ENCODE results near the gene CYBA.
A peak's percentile ranks its signal among the peaks of the same experiment; 100 is the strongest.
"Not testable (repeated sequence)": the region's sequence is repeated elsewhere in the genome, so short reads cannot be mapped to it uniquely, and the experiment has no call there.

The CYBA gene

GRCh38 chr16:88610909-88611812, 39.7 kb downstream of the CYBA start:
- H3K9ac ChIP-seq = no peak overlapping the region
- no peak overlapping the region for H3K4me3 ChIP-seq
- no peaks in the 10 kb centered on the region for H3K27me3 ChIP-seq
- no peak overlapping the region for H3K27ac ChIP-seq
- peaks cover 72 to 99% (median 83%) of the 10 kb centered on the region in 11 experiments for H3K36me3 ChIP-seq
- H4K20me1 ChIP-seq = peaks cover 63 to 100% (median 84%) of the 10 kb centered on the region in 11 experiments
- H3K4me1 ChIP-seq = peaks cover 43 to 64% (median 62%) of the 10 kb centered on the region in 10 experiments
- TF ChIP-seq Cebpa-rat (IDR thresholded peaks at IDR 0.05) = no peak
- no peak overlapping the region for H3K4me2 ChIP-seq
- no peaks in the 10 kb centered on the region for H3K9me3 ChIP-seq (replicated peaks in 1 of 11)

GRCh38 chr16:88610080-88610479, 40.8 kb downstream of the CYBA start:
- Histone ChIP-seq H3K4me2 (no peak overlapping the region), H4K20me1 (peaks cover 56 to 100% (median 84%) of the 10 kb centered on the region in 11 experiments), H3K27me3 (no peaks in the 10 kb centered on the region), H3K27ac (no peak overlapping the region), H3K36me3 (peaks cover 78 to 99% (median 87%) of the 10 kb centered on the region in 11 experiments), H3K9me3 (replicated peaks in 1 of 11) (no peaks in the 10 kb centered on the region), H3K9ac (peak overlapping the region in 1 of 11 experiments; percentile 21; a peak in 1 of 22 replicates), H3K4me1 (peaks cover 34 to 64% (median 62%) of the 10 kb centered on the region in 10 experiments), H3K4me3 (no peak overlapping the region)
- TF ChIP-seq Cebpa-rat (IDR thresholded peaks at IDR 0.05) = no peak

GRCh38 chr16:88609426-88609825, 41.4 kb downstream of the CYBA start:
- H3K4me2 ChIP-seq; H3K27ac ChIP-seq; H3K9me3 ChIP-seq (replicated peaks in 1 of 11); H3K27me3 ChIP-seq; H3K9ac ChIP-seq; H3K4me3 ChIP-seq: not testable (repeated sequence)
- H4K20me1 ChIP-seq = peaks cover 51 to 99% (median 78%) of the 10 kb centered on the region in 11 experiments
- peaks cover 27 to 62% (median 57%) of the 10 kb centered on the region in 10 experiments for H3K4me1 ChIP-seq
- peaks cover 84 to 100% (median 93%) of the 10 kb centered on the region in 11 experiments for H3K36me3 ChIP-seq

GRCh38 chr16:88608076-88608475, 42.8 kb downstream of the CYBA start:
- Histone ChIP-seq H4K20me1 (peaks cover 38 to 88% (median 64%) of the 10 kb centered on the region in 11 experiments; a peak in 21 of 22 replicates), H3K4me2 (peak overlapping the region; percentile 55 to 79 (median 68)), H3K36me3 (peaks cover 76 to 99% (median 95%) of the 10 kb centered on the region in 11 experiments), H3K9me3 (replicated peaks in 1 of 11) (no peaks in the 10 kb centered on the region), H3K4me1 (peaks cover 16 to 48% (median 44%) of the 10 kb centered on the region in 10 experiments), H3K4me3 (no peak overlapping the region), H3K27me3 (no peaks in the 10 kb centered on the region), H3K9ac (peak overlapping the region in 5 of 11 experiments; percentile 21 to 56 (median 30); a peak in 6 of 22 replicates), H3K27ac (0 out of 22 replicates have a peak overlapping the region, but pooled peaks of 3 of the 11 experiments have one; percentile 2 to 34 (median 15))
- no peak for TF ChIP-seq Cebpa-rat (IDR thresholded peaks at IDR 0.05)

GRCh38 chr16:88606148-88606757, 44.6 kb downstream of the CYBA start:
- Histone ChIP-seq H3K9ac (0 out of 22 replicates have a peak overlapping the region, but pooled peaks of 1 of the 11 experiments have one; percentile 41), H4K20me1 (peaks cover 40 to 88% (median 68%) of the 10 kb centered on the region in 11 experiments; a peak in 20 of 22 replicates), H3K9me3 (replicated peaks in 1 of 11) (no peaks in the 10 kb centered on the region), H3K4me2 (peak overlapping the region in 9 of 11 experiments; percentile 44 to 78 (median 68); a peak in 17 of 22 replicates), H3K4me3 (no peak overlapping the region), H3K27me3 (no peaks in the 10 kb centered on the region), H3K36me3 (peaks cover 74 to 99% (median 95%) of the 10 kb centered on the region in 11 experiments), H3K4me1 (peaks cover 18 to 57% (median 52%) of the 10 kb centered on the region in 10 experiments), H3K27ac (peak overlapping the region in 3 of 11 experiments; percentile 7 to 9 (median 8); a peak in 1 of 22 replicates)
- TF ChIP-seq Cebpa-rat (IDR thresholded peaks at IDR 0.05) = peak in 5 of 11 experiments; percentile 49 to 76 (median 59); a peak in 6 of 22 replicates

GRCh38 chr16:88605186-88606147, 45.4 kb downstream of the CYBA start:
- no peak overlapping the region for H3K27ac ChIP-seq
- H3K4me1 ChIP-seq = peaks cover 26 to 65% (median 60%) of the 10 kb centered on the region in 10 experiments
- H3K4me2 ChIP-seq = peak overlapping the region in 9 of 11 experiments; percentile 34 to 78 (median 67); a peak in 16 of 22 replicates
- no peaks in the 10 kb centered on the region for H3K27me3 ChIP-seq
- H3K4me3 ChIP-seq = no peak overlapping the region
- TF ChIP-seq Cebpa-rat (IDR thresholded peaks at IDR 0.05) = peak in 1 of 11 experiments; percentile 48; a peak in 2 of 22 replicates
- H4K20me1 ChIP-seq = peaks cover 40 to 88% (median 70%) of the 10 kb centered on the region in 11 experiments; a peak in 20 of 22 replicates
- H3K36me3 ChIP-seq = peaks cover 74 to 99% (median 95%) of the 10 kb centered on the region in 11 experiments
- no peak overlapping the region; a peak in 1 of 22 replicates for H3K9ac ChIP-seq
- no peaks in the 10 kb centered on the region for H3K9me3 ChIP-seq (replicated peaks in 1 of 11)

GRCh38 chr16:88602091-88602490, 48.8 kb downstream of the CYBA start:
- Histone ChIP-seq H3K4me3 (no peak overlapping the region), H3K9me3 (replicated peaks in 1 of 11) (no peaks in the 10 kb centered on the region), H3K9ac (peak overlapping the region in 7 of 11 experiments; percentile 21 to 71 (median 58); a peak in 8 of 22 replicates), H3K27ac (peak overlapping the region in 4 of 11 experiments; percentile 67 to 81 (median 78); a peak in 6 of 22 replicates), H3K36me3 (peaks cover 60 to 87% (median 76%) of the 10 kb centered on the region in 11 experiments), H3K4me2 (peak overlapping the region in 9 of 11 experiments; percentile 87 to 98 (median 94); a peak in 17 of 22 replicates), H3K27me3 (no peaks in the 10 kb centered on the region), H4K20me1 (peaks cover 22 to 88% (median 62%) of the 10 kb centered on the region in 11 experiments; a peak in 20 of 22 replicates), H3K4me1 (peaks cover 44 to 80% (median 75%) of the 10 kb centered on the region in 10 experiments)
- TF ChIP-seq Cebpa-rat (IDR thresholded peaks at IDR 0.05) = 0 out of 22 replicates have a peak, but pooled peaks of 1 of the 11 experiments have one; percentile 21

All from BLaER1 treated with 17β-estradiol and CSF1 and Interleukin-3, amounts not matched to agents 10 nM and 100 nM (cell line).